Left lobe of liver (tissue), 2 donors: ENCODE data around the gene RAB36. TPM values are rescaled to one million over a fixed set of nuclear protein-coding genes. Genes with fewer than 3 reads are reported as not detected.

Source experiments
- ATAC-seq: fragments of 200-7000 bp; cut with Tn5 transposase; one replicate; pipeline ENCODE4 v1.9.1; 2020; ENCODE audit warnings: mild to moderate bottlenecking, moderate library complexity
- DNase-seq: peaks from one replicate; pipeline ENCODE4 v3.0.0-alpha.2; 2020; ENCODE audit warnings: low spot score
- total RNA-seq: library from RNA; stranded (reverse); gene quantifications from one replicate; pipeline ENCODE4 v1.2.1, GENCODE V29; 2021
- donor health status: DM: no; HTN: no; CAD: no; lungs with moderate emphysema.
- donor health status: DM: no; HTN: yes; CAD: no.

RAB36 gene, protein sequence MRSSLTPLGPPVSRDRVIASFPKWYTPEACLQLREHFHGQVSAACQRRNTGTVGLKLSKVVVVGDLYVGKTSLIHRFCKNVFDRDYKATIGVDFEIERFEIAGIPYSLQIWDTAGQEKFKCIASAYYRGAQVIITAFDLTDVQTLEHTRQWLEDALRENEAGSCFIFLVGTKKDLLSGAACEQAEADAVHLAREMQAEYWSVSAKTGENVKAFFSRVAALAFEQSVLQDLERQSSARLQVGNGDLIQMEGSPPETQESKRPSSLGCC
- total RNA-seq = 0.38 TPM

DNA sequence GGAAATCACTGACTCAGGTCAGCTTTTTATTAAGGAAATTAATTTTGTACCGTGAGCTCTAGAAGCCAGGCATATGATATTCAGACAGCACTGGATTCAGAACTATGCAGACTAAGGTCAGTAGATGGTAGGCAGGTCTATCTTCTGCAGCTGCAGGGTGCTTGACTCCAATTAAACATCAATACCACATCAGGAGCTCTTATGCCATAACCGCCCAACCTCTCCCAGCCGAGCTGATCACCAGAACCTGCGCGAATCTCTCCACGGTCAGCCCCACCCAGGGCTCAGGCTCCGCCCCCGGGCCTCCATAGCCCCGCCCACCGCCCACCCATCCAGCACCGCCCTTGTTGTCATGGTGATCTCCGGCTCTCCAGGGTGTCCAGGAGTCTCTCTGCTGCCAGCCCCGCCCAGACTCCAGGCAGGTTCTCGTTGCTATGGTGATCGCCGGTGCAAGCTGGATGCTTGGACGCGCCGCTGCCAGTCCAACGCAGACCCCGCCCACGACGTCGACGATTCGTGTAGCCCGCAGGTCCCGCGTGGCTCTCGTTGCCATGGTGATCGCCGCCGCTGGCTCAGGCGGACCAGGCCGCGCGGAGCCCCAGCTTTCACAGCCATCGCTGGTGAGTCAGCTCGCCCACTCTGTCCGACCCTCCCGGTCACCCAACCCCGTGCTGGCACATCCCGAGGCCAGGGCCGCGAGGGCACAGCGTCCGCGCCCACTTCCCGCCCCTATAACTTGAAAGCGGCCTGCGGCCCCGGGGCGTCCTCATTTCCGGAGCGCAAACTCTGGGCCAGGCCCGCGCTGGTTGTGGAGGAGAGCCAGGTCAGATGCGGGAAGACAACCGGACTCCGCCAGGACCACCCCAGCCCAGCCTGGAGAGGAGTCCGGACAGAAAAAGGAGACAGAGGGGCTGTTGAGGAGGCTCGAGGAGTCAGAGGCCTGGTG is at the start of gene RAB36:
TSS of gene RAB36 (plus strand) at position 546 of the 946 bp plus-strand sequence. CDS start 1,140 bp downstream, outside the sequence.
- ATAC-seq (peak; percentile 74), DNase-seq (peak; percentile 93)

DNA sequence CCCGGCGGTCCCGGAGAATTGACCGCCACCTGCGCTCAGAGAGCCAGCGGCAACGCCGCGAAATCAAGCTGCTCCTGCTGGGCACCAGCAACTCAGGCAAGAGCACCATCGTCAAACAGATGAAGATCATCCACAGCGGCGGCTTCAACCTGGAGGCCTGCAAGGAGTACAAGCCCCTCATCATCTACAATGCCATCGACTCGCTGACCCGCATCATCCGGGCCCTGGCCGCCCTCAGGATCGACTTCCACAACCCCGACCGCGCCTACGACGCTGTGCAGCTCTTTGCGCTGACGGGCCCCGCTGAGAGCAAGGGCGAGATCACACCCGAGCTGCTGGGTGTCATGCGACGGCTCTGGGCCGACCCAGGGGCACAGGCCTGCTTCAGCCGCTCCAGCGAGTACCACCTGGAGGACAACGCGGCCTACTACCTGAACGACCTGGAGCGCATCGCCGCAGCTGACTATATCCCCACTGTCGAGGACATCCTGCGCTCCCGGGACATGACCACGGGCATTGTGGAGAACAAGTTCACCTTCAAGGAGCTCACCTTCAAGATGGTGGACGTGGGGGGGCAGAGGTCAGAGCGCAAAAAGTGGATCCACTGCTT is 49.4 kb upstream of the RAB36 start:
- no peak for DNase-seq
- ATAC-seq = no peak

DNA sequence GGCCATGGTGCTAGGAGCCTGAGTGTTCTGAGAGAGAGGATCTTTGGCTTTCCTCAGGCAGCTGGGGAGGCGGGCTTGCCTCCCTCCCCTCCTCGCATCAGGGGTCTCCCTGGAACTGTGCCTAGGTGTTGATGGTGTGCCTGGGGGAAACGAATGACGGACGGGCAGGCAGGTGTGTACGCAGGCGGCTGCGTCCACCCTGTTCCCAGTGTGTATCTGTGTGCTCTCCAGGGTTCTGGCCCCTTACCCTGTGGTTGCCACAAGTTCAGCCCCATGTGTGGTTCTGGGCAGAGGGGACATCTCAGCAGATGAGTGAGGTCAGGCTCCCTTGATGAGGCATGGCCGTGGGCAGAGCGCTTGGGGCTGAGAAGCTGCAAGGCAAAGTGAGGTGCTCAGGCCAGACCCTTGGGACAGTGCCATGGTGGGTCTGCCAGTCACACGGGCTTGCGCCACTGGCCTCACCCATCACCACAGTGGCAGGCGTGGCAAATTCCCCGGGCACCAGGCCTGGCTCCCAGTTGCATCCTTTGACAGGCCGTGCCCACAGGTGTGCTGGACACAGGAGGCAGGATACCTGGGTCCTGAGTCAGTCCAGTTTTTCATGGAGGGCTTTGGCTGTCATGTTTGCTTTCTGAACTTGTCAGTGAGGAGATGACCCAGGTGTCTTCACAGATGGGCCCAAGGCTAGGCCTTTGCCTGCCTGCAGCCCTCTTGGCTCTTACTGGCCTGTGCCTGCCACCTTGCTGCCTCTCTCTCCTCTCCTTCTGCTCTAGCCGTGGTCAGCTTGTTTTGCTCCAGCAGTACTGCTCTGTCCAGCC is 47.7 kb upstream of the RAB36 start:
- DNase-seq (no peak), ATAC-seq (no peak)

DNA sequence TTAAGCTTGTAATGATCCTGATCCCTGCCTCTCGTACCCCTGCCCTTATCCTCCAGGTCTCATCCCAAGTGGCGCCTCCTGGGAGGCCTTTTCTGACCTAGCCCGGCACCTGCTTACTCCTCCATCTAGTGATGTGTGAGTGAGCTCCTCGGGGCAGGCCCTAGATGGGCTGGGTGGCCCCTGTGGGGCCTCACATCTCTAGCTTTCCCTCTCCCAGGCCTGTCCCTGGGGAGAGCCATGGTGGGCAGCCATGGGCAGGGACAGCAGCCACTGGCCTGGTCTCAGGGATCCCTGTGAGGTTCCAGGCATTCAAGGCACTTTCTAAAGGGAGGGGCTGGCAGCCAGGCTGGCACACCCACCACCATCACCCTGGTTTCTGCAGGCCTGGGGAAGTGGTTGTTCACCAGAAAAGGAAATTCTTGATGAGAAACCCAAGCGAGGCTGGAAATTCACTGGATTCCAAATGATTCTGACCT is 47.0 kb upstream of the RAB36 start:
- no peak for ATAC-seq
- DNase-seq = no peak

DNA sequence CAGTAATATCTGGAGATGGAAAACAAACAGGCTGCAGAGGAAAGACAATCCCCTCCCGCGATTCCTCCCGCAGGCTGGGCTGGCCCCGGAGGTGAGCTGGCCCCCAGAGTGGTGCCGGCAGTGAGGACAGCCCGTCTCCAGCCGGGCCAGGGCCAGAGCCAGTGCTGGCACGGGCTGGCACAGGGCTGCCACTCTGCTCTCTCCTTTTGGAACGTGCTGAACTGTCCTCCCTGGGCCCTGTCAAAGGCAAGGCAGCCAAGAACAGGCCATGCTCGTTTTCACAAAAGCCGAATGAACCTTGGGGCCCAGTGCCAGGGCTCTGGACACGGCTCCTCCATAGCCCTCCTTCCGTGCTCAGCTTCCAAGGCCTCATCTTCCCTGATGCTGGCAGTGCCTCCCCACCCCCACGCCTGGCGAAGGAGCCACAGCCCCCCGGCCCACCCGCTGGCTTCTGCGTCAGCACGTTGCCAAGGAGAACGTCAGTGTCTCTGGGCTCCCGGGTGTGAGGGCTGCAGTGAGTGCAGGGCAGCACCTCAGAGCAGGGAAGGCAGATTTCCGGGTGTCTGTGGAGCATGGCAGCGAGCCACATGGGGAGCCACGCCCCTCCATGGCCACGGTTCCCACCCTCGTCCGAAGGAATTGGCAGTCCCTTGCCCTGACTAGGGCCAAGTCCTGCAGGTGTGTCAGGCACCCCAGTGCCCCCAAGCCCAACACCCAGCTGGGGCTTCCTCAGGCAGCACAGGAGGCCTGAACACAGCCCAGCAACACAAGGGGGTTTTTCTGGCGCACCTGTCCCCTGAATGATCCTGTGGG is 46.4 kb upstream of the RAB36 start:
- no peak for DNase-seq
- peak; percentile 16 for ATAC-seq

DNA sequence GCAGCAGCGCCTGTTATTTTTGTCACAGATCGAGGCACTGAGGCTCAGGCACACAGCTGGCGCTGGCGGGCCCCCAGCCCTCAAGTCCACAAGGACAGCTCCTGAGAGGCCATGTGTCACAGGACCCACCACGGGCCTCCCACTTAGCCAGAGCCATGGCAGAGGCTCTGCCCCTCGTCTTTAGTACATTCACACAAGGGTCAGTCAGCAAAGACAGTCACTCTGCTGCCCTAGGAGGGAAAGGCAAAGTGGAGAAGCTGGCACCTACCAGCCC is 45.8 kb upstream of the RAB36 start:
- ATAC-seq = no peak

DNA sequence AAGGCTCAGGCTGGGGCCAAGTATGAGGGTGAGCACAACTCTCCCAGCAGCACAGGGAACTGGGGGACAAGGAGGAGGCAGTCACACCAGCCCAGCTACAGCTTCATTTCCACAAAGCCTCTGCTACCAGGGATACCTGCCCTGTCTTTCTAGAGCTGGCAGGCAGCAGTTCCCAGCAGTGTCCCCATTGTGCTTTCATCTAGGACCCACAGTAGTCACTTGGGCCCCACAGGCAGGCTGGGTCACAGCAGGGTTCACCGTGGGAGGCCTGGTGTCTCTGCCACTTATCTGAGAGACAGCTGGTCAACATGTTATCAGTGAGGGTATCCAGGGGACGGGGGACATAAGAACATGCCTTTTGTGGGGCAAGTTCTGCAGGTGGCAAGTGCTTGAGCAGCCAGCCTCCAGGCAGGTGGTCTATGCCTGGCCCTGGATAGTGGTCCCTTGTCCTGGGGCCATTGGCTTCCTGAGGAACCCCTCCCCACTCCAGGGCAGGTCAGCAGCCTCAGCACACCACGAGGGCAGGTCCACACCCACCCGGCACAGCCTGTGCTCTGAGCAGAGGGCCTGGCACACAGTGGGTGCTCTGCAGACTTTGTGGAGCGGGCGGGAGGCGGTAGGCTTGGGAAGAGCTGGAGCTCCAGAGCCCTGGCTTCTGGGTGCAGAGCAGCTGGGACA is 45.0 kb upstream of the RAB36 start:
- ATAC-seq (no peak), DNase-seq (no peak)

More for the DNA sequence above, 45.8 kb upstream of the RAB36 start:
- DNase-seq = no peak

DNA sequence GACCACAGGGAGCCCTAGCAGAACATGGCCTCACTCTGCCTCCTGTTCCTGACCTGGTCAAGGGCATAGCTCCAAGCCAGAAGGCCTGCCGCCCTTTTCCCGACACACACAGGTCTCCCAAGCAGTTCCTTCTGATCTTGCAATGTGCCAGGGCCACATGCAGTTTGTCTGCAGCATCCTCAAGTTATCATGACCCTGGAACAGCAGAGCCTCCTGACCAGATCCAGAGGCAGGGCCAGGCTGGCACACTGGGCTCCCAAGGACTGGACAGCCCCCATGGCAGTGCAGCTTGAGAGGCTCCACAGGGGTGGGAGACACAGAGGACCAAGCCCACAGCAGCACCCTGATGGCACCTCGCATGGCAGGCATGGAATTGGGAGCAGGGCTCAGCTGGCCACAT is 43.8 kb upstream of the RAB36 start:
- ATAC-seq (no peak), DNase-seq (no peak)

DNA sequence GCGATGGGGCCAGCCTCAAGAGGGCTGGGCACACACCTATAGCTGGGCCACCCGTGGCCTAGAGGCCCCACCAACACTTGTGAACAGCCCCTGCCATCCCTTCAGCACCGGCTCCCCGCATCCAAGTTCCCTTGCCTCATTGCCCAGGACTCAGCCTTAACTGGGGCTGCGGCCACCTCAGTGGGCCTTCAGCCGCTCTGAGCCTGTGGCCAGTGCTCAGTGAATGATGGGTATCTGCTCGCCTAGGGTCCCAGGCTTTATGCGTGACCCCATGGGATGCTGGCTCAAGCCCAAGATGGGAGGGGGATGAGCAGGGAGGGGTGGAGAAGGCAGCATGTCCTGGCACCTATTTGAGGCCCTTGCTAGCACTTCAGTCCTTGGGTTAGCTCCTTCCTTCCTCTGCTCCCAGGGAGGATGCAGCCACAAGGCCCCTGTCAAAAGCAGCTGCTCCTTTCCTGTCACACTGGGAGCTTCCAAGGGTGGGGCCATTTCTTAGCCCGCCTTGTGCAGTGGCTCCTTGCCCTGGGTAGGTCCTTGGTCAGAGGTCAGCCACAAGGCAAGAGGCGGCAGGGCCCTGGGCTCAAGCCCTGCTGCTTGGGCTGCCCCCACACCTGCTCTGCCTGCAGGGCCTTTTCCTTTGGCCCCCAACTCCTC is 43.1 kb upstream of the RAB36 start:
- DNase-seq = no peak
- no peak for ATAC-seq

DNA sequence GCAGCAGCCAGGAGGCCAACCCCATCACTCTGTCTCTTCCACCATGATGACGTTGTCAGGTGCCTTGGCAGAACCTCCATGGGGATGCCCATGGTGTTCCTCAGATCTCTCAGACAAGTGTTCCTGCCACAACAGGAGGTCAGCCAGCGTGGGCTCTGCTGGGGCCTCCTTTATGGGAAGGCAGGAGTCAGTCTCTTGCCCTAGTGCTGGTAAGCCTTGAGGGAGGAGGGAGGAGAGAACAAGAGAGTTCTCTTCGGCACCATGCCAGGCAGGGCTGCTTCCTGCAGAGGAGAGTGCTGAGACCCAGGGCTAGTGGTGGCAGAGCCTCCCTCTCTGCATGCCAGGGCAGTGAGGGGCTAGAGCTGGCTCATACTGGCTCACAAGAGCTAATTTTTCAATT is 42.5 kb upstream of the RAB36 start:
- DNase-seq (no peak), ATAC-seq (no peak)

DNA sequence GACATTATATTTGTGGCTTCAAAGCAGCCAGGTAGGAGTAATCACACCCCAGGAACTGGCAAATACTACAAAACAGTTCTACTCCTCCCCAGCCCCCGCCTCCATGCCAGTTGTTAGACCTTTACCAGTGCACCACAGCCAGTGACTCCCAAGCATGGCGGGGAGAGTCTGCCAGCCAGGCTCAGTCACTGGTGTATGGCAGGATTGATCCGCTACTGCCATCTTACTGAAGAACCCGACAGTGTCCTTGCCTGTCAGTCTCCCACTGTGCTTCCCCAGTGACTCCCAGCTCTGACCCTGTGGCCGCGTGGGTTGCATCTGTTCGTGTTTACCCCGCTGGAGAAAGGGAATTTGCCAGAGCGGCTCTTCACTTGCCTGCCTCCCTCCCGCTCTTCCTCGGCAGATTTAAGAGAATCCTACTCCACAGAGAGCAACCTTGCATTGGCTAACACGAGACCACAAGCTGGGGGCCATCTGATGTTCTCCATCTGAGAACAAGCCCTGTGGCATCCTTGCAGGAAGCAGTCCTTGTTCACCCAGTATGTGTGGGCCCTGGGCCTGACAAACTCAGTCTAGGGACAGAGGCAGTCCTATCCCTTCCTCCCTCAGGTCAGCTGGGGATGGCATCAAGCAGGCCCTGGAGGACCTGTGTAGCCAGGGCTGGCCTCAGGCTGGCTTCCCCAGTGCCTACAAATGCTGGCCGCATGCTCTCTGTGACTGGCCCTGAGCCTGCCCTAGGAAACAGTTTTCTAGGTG is 41.9 kb upstream of the RAB36 start:
- no peak for ATAC-seq
- no peak for DNase-seq

DNA sequence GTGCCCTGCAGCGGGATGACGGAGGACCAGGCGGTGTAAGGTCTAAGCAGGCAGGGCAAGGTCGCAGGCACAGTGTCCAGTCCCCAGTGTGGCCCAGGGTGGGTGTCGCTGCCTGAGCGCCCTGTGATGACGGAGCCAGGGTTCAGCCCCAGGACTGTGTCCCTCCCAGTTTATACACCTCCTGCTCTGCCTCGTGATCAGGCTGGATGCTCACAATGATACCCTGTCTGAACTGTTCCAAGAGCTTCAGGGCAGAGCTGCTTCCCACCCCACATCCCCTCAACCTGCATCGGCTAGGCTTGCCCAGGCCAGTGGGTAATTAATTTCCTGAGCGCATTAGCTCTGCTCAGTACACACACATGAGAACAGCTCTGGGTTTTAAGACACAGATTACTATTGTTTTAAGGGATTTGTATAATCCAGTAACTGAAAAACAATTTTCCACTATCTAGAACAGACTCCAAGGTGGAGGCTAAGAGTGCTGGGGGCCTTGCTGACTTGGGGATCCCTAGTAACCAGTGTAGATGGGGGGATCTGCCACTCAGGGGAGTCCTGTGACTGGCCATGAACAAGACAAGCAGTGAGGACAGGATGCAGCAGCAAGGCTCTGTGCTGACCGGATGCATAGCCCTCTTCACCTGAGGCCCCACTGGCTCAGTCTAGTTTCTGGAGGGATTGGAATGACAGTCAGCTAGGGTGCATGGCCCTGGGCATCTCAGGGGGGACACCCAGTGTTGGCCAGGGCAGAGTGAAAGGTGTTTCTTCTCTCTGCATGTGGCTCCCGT is 40.9 kb upstream of the RAB36 start:
- DNase-seq (no peak), ATAC-seq (no peak)

DNA sequence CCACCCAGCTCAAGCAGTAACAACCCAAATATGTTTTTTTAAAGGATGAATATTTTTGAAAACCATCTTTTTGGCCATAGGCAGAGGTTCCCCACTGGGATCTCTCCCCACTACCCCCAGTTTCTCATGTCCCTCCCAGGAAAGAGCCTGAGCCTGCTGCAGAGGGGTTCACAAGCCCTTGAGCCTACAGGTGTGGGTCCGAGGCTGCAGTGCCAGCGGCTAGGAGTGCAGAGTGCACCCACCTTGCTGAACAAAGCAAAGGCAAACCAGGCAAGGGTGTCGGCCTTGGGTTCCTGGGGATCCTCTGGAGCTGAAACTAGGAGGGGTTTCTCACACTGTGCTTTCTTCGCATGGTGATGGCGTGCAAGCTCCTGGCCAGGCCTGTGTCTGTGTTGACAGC is 40.0 kb upstream of the RAB36 start:
- DNase-seq = no peak

DNA sequence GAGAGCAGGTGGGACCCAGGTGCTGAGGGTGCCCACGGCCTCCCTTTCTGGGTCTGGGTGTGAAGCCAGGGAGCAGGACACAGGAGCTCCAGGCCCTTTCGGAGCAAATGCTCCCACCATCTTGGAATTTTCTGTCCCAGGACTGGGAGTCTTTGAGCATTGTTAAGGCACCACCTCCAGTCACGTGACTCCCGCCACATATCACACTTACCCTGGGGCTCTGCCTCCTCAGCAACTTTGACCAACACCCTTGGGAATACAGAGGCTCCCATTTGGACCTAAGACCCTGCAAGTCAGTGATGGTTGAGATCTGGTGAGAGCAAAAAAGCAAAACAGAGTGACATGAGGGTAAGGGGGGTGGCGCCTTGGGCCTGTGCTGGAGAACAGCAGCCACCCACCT is 39.4 kb upstream of the RAB36 start:
- ATAC-seq (no peak), DNase-seq (no peak)

More for the DNA sequence above, 40.0 kb upstream of the RAB36 start:
- no peak for ATAC-seq

DNA sequence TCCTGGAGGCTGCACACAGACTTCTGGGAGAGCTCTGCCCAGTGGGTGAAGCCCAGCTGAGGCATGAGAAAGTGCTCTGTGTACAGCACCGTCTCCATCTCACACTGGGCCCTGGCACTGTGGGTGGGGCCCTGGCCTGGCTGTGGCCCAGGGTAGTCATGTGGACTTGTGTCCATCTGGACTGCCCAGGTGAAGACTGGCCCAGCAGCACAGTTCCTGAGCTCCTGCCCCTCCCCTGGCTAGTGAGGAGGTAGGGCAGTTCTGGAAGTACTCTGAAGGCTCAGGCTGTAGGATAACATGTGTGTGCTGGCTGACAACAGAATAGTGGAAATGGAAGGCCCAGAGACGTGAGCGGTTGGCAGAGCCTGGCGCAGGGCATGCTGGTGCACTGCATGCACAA is 38.9 kb upstream of the RAB36 start:
- peak; percentile 46 for ATAC-seq
- no peak for DNase-seq

DNA sequence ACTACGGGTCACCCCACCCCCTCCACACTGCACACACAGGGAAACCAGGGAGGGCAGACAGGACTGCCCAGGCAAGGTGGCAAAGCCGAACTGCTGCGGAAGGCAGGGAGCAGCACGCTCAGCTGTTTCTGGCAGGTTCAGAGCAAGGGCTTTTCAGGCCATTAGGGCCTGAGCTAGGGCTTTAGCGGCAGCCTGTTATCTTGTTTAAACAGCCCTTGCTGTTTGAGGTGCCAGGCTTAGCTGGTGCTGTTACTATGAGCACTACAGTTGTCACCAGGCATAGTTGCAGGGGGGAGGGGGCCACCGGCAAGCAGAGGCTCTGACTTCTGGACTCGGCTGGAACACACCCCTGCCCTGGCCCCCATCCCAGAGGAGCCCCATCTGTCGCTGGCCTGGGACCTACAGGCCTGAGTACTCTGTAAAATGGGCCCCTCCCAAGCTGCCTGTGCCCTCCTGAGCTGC is 38.3 kb upstream of the RAB36 start:
- ATAC-seq (no peak), DNase-seq (no peak)

DNA sequence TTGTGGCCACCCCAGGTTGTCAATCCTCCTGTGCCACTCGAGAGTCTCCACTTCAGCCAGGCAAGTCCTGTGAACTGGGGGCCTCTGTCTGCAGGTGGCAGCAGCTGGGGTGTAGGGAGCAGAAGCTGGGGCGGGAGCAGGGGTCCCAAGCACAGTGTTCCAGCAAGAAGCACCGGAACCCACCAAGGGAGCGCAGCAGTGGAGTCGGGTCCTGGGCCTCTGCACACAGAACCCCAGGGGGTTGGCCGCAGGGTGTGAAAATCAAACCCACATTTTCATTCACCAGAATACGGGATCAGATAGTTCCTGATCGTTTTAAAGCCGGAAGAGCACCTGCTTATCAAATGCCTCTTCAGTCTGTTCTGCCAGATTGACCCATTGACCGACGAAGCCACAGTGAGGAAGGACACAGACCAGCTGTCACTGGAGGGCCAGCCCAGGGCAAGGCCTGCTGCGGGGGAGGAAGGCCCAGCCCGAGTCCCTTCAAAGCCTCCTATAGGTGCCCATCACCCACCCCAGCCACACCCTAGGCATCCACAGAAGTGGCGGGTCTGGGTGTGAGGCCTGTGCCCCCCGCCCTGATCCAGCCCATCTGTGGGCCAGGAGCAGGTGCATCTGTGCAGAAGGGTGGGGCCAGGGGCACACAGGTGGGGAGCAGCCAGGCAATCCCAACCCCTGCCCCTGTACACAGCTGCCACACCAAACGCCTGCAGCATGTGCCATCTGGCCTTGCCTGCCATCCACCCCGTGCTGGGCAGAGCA is 37.6 kb upstream of the RAB36 start:
- DNase-seq = no peak
- ATAC-seq = no peak
